ENCODE measurements around the gene DSC1. TPM values are rescaled to one million over a fixed set of nuclear protein-coding genes. Genes with fewer than 3 reads are reported as not detected.

The DSC1 gene
- total and polyA plus RNA-seq, 10 of the 15 experiments (the other 5 are each of a cell fraction or from before 2014, with no cell fraction given) = 0.24 to 0.84 (median 0.44) TPM; not detected in 1

DNA sequence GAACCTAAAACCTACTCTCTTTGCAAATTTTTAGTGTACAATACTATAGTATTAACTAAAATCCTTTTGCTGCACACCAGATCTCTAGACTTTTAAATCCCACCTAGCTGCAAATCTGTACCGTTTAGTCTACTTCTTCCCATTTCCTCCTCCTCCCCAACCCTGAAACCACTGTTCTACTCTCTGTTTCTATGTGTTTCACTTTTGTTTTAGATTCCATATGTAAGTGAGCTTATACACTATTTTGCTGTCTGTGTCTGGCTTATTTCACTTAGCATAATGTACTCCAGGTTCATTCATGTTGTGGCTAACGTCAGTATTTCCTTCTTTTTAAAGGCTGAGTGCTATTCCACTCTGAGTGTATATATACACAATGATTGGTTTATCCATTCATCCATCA lies 42.1 kb downstream of the DSC1 start:
- ChIA-PET POLR2A (no interaction called here), CTCF (interaction anchor here (0.6 kb wide), 1 partner anchor 987 kb away, joined by 3 read pairs; no protein-coding TSS in a partner anchor), RAD21 (ENCODE audit: unreplicated experiment) (no interaction called here), SMC1A (ENCODE audit: uncharacterized antibody, unreplicated experiment) (interaction anchor here (1.0 kb wide), 1 partner anchor 23 kb away, joined by 4 read pairs; no protein-coding TSS in a partner anchor)
- 7% methylated on average over 2 of the region's 2 CpGs for WGBS (ENCODE audit: insufficient coverage, insufficient replicate concordance, low lambda C conversion rate, missing lambda C conversion rate)
- ATAC-seq (peak; percentile 37; the same call in 2 of the 3 replicates), FAIRE-seq (no peak), DNase-seq (ENCODE audit: low read depth, low spot score) (no peak)
- in situ Hi-C loops (cut with MboI) = no loop called here
- no TSS peak for BruUV-seq (replicated peaks)
- H3K27me3 ChIP-seq (replicated peaks in 1 of 2; ENCODE audit: control insufficient read depth in 2 of 2, insufficient read depth in 2 of 2, low read length in 1 of 2) = no peaks in the 10 kb centered on the region
- no peaks in the 10 kb centered on the region for H3K36me3 ChIP-seq (ENCODE audit: control insufficient read depth in 2 of 2, insufficient read depth in 2 of 2, low read length in 1 of 2)
- no peak overlapping the region for H3K9ac ChIP-seq (ENCODE audit: control insufficient read depth, insufficient read depth, low read length)
- H3K9me3 ChIP-seq (replicated peaks; ENCODE audit: control insufficient read depth, insufficient read depth, low read length) = no peaks in the 10 kb centered on the region
- H3K27ac ChIP-seq (ENCODE audit: control insufficient read depth, insufficient read depth) = no peak overlapping the region
- H3K79me2 ChIP-seq (ENCODE audit: control insufficient read depth, insufficient read depth, low read length) = no peaks in the 10 kb centered on the region
- TF ChIP-seq RAD51 (IDR thresholded peaks at IDR 0.05) (no peak), TARDBP (IDR thresholded peaks at IDR 0.05; ENCODE audit: borderline replicate concordance) (no peak), TCF12 (IDR thresholded peaks at IDR 0.05; ENCODE audit: low read depth, low read length) (no peak)
- no peaks in the 10 kb centered on the region for H4K20me1 ChIP-seq (ENCODE audit: control insufficient read depth, insufficient read depth)
- intact Hi-C loops (cut with micrococcal nuclease; ENCODE audit: unreplicated experiment) = no loop called here
- no peak overlapping the region for H3K4me2 ChIP-seq (ENCODE audit: control insufficient read depth, insufficient read depth)
- H3K4me3 ChIP-seq = no peak overlapping the region
- no peak overlapping the region for H2AFZ ChIP-seq (ENCODE audit: control insufficient read depth, low read depth, low read length)
- no peaks in the 10 kb centered on the region for H3K4me1 ChIP-seq (ENCODE audit: control insufficient read depth, insufficient read depth, low read length)

DNA sequence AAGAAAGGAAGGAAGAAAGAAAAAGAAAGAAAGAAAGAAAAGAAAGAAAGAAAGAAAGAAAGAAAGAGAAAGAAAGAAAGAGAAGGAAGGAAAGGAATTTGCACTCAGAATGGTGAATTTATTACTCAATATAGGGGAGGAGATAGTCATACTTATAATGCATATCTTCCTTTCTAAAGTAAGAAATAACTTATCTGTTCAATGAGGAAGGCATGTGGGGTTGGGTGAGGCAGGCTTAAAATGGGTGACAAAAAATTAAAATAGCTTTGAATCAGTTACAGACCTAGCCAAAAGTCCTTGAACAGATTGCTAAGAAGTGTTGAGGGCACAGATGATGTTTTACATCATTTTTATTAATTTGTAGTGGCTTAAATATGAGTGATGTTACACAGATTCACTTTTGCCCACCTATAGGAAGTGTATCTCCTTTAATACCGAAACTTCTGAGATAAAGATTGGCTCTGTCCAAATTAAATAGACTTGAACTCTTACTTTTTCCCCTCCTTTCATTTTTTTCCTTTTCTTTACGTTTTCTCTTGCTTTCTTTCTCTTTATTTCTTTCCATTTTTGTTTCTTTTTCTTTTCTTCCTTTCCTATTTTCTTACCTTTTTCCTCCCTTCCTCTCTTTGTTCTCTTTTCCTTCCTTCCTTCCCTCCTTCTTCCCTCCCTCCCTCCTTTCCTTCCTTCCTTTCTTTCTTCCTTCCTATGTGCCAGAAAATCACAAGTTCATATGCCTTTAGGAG lies 45.6 kb downstream of the DSC1 start:
- no peak for DNase-seq (ENCODE audit: low read depth, low spot score)
- Histone ChIP-seq H3K27me3 (replicated peaks in 1 of 2; ENCODE audit: control insufficient read depth in 2 of 2, insufficient read depth in 2 of 2, low read length in 1 of 2) (no peaks in the 10 kb centered on the region), H3K4me3 (no peak overlapping the region), H3K36me3 (ENCODE audit: control insufficient read depth in 2 of 2, insufficient read depth in 2 of 2, low read length in 1 of 2) (no peaks in the 10 kb centered on the region), H2AFZ (ENCODE audit: control insufficient read depth, low read depth, low read length) (no peak overlapping the region), H3K9ac (ENCODE audit: control insufficient read depth, insufficient read depth, low read length) (no peak overlapping the region), H3K4me2 (ENCODE audit: control insufficient read depth, insufficient read depth) (no peak overlapping the region), H4K20me1 (ENCODE audit: control insufficient read depth, insufficient read depth) (no peaks in the 10 kb centered on the region), H3K79me2 (ENCODE audit: control insufficient read depth, insufficient read depth, low read length) (no peaks in the 10 kb centered on the region), H3K27ac (ENCODE audit: control insufficient read depth, insufficient read depth) (no peak overlapping the region), H3K4me1 (ENCODE audit: control insufficient read depth, insufficient read depth, low read length) (no peaks in the 10 kb centered on the region), H3K9me3 (replicated peaks; ENCODE audit: control insufficient read depth, insufficient read depth, low read length) (no peaks in the 10 kb centered on the region)
- WGBS (ENCODE audit: insufficient coverage, insufficient replicate concordance, low lambda C conversion rate, missing lambda C conversion rate) = 0% methylated on average over 2 of the region's 2 CpGs
- in situ Hi-C loops (cut with MboI) (no loop called here), intact Hi-C loops (cut with micrococcal nuclease; ENCODE audit: unreplicated experiment) (no loop called here)
- ChIA-PET CTCF (interaction anchor here (0.7 kb wide), 1 partner anchor 45 kb away, joined by 3 read pairs; no protein-coding TSS in a partner anchor), RAD21 (ENCODE audit: unreplicated experiment) (no interaction called here), POLR2A (no interaction called here), SMC1A (ENCODE audit: uncharacterized antibody, unreplicated experiment) (no interaction called here)
- ATAC-seq = no peak
- FAIRE-seq = no peak
- no TSS peak for BruUV-seq (replicated peaks)
- TF ChIP-seq RUNX3 (IDR thresholded peaks at IDR 0.05; ENCODE audit: low read length) = no peak
- TF ChIP-seq MAX (IDR thresholded peaks at IDR 0.05; ENCODE audit: low read depth, low read length) = no peak
- TF ChIP-seq, protein P1, sequence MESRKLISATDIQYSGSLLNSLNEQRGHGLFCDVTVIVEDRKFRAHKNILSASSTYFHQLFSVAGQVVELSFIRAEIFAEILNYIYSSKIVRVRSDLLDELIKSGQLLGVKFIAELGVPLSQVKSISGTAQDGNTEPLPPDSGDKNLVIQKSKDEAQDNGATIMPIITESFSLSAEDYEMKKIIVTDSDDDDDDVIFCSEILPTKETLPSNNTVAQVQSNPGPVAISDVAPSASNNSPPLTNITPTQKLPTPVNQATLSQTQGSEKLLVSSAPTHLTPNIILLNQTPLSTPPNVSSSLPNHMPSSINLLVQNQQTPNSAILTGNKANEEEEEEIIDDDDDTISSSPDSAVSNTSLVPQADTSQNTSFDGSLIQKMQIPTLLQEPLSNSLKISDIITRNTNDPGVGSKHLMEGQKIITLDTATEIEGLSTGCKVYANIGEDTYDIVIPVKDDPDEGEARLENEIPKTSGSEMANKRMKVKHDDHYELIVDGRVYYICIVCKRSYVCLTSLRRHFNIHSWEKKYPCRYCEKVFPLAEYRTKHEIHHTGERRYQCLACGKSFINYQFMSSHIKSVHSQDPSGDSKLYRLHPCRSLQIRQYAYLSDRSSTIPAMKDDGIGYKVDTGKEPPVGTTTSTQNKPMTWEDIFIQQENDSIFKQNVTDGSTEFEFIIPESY (IDR thresholded peaks at IDR 0.05) = no peak
- no peak for TF ChIP-seq RAD21 (IDR thresholded peaks at IDR 0.05; ENCODE audit: insufficient read depth, low read depth, low read length)
- no peak for TF ChIP-seq ASH2L (IDR thresholded peaks at IDR 0.05; ENCODE audit: borderline replicate concordance, low read depth)
- no peak for TF ChIP-seq REST (IDR thresholded peaks at IDR 0.05; ENCODE audit: low read depth, low read length)
- TF ChIP-seq STAT1 (conservative IDR thresholded peaks at IDR 0.05) = no peak
- TF ChIP-seq MTA3 (IDR thresholded peaks at IDR 0.05; ENCODE audit: borderline replicate concordance, low read length) = no peak
- no peak for TF ChIP-seq KLF5 (IDR thresholded peaks at IDR 0.05; ENCODE audit: partially characterized antibody)
